Fibroblast of the aortic adventitia (primary cell): ENCODE data around the gene HNRNPA0. TPM values are rescaled to one million over a fixed set of nuclear protein-coding genes. Genes with fewer than 3 reads are reported as not detected.
A peak's percentile ranks its signal among the peaks of the same experiment; 100 is the strongest.

ENCODE experiments used
- DNase-seq: peaks from one replicate; pipeline ENCODE4 v3.0.0-alpha.2; 2010; ENCODE audit warnings: low read depth
- H3K4me3 ChIP-seq: 2 replicates; pipeline ENCODE4 v1.5.1; 2011; ENCODE audit warnings: low read depth, mild to moderate bottlenecking, control low read depth, low read length, moderate library complexity
- total RNA-seq: library from RNA; depleted of rRNA; stranded (reverse); fragments of >200 nt; gene quantifications from 2 replicates; pipeline ENCODE4 v1.2.3, GENCODE V29; 2012; ENCODE audit warnings: low replicate concordance
- TF ChIP-seq, protein P1 (sequence below): IDR thresholded peaks from 2 replicates; pipeline ENCODE4 v1.5.1; 2011; ENCODE audit warnings: mild to moderate bottlenecking, low read length, control low read depth, inconsistent platforms; ENCODE audit not compliant: insufficient read depth

The HNRNPA0 gene
- total RNA-seq, 1 donor = 20.0 TPM

- peak; percentile 43 for DNase-seq
- TF ChIP-seq, protein P1, sequence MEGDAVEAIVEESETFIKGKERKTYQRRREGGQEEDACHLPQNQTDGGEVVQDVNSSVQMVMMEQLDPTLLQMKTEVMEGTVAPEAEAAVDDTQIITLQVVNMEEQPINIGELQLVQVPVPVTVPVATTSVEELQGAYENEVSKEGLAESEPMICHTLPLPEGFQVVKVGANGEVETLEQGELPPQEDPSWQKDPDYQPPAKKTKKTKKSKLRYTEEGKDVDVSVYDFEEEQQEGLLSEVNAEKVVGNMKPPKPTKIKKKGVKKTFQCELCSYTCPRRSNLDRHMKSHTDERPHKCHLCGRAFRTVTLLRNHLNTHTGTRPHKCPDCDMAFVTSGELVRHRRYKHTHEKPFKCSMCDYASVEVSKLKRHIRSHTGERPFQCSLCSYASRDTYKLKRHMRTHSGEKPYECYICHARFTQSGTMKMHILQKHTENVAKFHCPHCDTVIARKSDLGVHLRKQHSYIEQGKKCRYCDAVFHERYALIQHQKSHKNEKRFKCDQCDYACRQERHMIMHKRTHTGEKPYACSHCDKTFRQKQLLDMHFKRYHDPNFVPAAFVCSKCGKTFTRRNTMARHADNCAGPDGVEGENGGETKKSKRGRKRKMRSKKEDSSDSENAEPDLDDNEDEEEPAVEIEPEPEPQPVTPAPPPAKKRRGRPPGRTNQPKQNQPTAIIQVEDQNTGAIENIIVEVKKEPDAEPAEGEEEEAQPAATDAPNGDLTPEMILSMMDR = no peak
- peak overlapping the region; percentile 59 for H3K4me3 ChIP-seq
These were observed 19.1 kb downstream of the HNRNPA0 start for GRCh38 chr5:137734962-137735554.

DNA sequence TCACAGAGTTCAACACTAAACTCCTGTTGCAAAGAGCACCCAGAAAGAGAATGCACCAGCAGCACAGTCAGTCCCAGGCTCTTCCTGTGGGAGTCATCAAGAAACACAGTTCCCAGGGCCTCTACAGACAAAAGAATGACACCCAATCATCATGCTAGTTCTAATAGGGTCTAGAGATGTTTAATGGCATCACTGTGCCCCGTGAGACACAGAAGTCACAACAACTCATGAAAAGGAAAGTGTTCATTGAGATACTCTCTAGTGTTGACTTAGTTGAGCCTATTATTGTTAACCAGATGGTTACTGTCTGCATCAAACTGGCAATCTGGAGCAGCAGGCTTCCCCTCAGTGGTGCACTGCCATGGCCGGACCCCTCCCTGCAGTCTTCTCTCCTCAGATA, 19.8 kb downstream of the HNRNPA0 start:
- TF ChIP-seq, protein P1 = no peak
- no peak for DNase-seq
- no peak overlapping the region for H3K4me3 ChIP-seq

DNA sequence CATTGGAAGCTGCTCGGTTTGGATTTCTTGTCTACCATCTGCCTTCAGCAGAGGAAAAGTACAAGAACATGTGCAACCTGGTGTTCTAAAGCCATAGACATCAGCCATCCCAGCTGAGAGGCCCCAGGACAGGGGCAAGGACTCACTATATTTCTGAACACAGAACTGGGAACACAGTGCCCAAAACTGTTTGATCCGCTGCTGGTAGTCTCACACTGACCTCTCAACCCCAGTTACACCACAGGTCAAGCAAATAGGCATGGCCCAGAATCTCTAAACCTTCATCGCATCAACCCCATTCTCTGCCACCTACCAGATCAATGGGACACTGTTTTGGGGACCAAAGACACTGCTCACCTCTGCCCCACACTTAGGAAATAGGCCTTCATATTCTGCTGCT, 20.2 kb downstream of the HNRNPA0 start:
- H3K4me3 ChIP-seq = no peak overlapping the region
- DNase-seq = no peak
- TF ChIP-seq, protein P1 = no peak

- no peak overlapping the region for H3K4me3 ChIP-seq
- TF ChIP-seq, protein P1 = no peak
- no peak for DNase-seq
These were observed 21.2 kb downstream of the HNRNPA0 start for GRCh38 chr5:137733006-137733405.

GRCh38 chr5:137731176-137731575, 23.0 kb downstream of the HNRNPA0 start:
- TF ChIP-seq, protein P1 = no peak
- H3K4me3 ChIP-seq = no peak overlapping the region
- DNase-seq = no peak

DNA sequence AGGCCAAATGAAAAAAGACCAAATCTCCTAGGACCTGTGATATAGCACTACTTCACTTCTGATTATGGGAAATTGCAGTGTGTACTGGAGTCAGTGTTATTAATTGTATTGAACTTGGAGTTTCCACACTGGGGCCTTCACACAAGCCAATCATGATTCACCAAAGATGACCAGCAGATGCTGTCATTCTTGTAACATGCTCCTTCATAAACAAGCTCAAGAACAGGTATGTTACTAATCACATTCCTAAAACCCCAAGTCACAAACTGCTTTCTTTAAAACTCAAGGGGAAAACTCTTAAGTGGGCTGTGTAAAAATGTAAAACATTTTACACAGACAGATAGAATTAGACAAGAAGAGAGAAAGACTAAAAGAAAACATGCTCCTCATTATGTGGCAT, 23.8 kb downstream of the HNRNPA0 start:
- TF ChIP-seq, protein P1 = no peak
- DNase-seq = no peak
- no peak overlapping the region for H3K4me3 ChIP-seq

GRCh38 chr5:137728048-137728447, 26.1 kb downstream of the HNRNPA0 start:
- TF ChIP-seq, protein P1 = no peak
- no peak overlapping the region for H3K4me3 ChIP-seq
- no peak for DNase-seq
